KG1 (cell line): ENCODE measurements around the gene HID1.
"Not testable (repeated sequence)": the region's sequence is repeated elsewhere in the genome, so short reads cannot be mapped to it uniquely, and the experiment has no call there.

ENCODE experiments used
- DNase-seq: peaks from one replicate; lab custom pipeline; 2025; lab: John Stamatoyannopoulos, UW

The HID1 gene, protein sequence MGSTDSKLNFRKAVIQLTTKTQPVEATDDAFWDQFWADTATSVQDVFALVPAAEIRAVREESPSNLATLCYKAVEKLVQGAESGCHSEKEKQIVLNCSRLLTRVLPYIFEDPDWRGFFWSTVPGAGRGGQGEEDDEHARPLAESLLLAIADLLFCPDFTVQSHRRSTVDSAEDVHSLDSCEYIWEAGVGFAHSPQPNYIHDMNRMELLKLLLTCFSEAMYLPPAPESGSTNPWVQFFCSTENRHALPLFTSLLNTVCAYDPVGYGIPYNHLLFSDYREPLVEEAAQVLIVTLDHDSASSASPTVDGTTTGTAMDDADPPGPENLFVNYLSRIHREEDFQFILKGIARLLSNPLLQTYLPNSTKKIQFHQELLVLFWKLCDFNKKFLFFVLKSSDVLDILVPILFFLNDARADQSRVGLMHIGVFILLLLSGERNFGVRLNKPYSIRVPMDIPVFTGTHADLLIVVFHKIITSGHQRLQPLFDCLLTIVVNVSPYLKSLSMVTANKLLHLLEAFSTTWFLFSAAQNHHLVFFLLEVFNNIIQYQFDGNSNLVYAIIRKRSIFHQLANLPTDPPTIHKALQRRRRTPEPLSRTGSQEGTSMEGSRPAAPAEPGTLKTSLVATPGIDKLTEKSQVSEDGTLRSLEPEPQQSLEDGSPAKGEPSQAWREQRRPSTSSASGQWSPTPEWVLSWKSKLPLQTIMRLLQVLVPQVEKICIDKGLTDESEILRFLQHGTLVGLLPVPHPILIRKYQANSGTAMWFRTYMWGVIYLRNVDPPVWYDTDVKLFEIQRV

DNA sequence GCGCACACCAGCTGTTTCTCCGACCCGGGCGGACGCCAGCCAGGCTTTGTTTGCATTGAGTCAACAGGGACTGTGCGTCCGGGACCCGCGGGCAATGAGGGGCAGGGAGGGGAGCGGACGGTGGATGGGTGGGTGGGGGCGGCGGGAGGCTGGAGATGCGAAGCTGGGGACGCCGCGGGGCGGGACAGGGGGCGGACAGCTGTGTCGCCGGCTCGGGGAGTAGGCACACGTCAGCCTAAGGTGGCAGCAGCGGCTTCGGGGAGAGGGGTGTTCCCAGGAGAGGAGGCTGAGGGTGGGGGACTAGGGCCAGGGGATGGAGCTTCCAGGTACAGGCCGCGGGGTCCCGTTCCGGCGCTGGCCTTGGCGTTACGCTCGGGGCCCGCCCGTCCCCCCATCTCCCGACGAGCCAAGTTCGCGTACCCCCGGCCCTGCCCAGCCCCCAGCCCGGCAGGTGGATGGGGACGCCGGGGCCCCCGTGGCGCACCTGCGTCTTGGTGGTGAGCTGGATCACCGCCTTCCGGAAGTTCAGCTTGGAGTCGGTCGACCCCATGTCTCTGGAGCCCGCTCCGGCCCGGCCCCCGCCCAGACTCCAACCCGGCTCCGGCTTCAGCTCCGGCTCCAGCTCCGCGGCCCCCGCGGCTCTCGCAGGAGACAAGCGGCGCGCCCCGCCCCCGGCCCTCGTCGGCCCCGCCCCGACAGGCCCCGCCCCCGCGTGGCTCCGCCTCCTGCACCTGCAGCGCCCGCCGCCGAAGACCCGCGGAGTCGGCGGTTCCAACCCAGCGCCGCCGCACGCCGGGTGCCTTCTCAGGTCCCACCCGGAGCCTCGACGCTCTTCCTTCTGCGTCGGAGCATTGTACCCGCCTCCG is at the start of gene HID1:
HID1 (minus strand) TSS at position 653 of the 866 bp plus-strand sequence; CDS start at position 550, 103 bp downstream.
- DNase-seq, result no peak

GRCh38 chr17:75020331-75021110 is 48.0 kb upstream of the HID1 start:
- DNase-seq, result no peak

DNA sequence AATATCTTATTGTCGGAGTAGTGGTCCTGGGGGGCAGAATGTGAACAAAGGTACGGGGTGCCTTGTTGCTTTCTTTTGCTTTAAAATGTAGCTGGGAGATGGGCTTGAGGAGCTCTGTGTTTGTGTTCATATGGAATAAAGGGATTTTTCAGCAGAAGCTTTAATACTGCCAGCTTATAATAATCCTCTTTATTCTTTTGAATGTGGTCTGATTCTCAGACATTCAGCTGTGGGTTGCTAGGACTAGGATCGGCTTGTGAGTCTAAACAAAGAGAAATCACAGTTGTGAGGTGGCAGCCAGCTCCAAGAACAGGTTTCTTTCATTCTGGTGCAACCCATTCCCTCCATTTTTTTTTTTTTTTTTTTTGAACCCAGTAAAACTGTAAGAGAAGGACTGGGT is 47.2 kb upstream of the HID1 start:
- no peak for DNase-seq

DNA sequence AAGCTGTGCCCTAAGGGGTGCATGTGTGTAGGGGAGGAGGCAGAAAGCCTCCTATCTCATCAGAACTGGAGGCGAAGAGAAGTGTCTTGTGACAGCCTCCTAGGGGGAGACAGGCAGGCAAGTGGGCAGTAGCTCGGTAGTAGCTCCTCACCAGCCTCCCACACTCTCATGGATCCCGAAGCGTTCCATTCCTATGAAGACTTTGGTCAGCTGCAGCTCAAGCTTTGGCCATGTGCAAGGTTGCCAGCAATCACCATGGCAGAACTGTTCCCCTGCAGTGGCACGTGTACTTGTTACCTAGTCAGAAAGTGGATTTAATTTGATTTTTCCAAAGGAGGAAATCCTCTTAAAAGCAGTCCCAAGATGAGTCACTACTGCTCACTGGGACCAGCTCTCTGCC is 46.6 kb upstream of the HID1 start:
- DNase-seq, result no peak

- DNase-seq, result peak; percentile 56
These were observed 40.6 kb upstream of the HID1 start for GRCh38 chr17:75013092-75013559.

- peak; percentile 67 for DNase-seq
These were observed 40.0 kb upstream of the HID1 start, which contains the start of gene MRPL58 for GRCh38 chr17:75012346-75013091. Gene MRPL58 (plus strand): TSS chr17:75012670. CDS start chr17:75012687, 17 bp downstream.

DNA sequence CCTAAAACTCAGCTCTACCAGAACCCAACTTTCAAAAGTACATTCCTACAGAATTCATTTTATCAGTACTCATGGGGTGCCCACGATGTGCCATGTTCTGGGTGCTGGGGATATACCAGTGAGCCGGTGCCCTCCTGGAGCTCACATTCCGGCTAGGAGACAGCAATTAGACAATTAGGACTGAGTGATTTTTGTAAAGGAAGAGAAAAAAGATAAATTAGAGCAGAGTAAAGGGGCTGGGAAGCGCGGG is 39.5 kb upstream of the HID1 start:
- DNase-seq, result no peak

GRCh38 chr17:75011401-75012095 is 39.0 kb upstream of the HID1 start:
- no peak for DNase-seq

GRCh38 chr17:75010683-75011400 is 38.3 kb upstream of the HID1 start:
- no peak for DNase-seq

- no peak for DNase-seq
These were observed 36.7 kb upstream of the HID1 start for GRCh38 chr17:75009139-75009724.

- no peak for DNase-seq
These were observed 35.8 kb upstream of the HID1 start for GRCh38 chr17:75008373-75008772.

DNA sequence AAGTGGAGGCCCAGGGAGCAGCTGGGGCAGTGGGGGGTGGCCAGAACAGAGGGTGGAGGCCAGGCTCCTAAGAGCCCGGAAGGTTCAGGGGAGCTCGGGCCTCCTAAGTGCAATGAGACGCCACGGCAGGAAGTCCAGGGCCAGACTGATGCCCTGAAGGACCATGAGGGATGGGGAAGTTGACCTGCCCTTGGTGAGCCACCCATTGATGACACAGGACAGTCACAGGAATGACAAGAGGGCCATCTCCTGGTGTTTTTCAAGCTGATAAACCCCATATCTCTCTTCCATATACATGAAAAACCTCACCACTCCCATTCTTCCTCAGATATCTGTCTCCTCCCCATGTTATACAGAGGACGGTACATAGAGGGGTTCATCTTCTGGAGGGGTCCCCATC is 34.1 kb upstream of the HID1 start:
- no peak for DNase-seq

- DNase-seq, result not testable (repeated sequence)
These were observed 33.5 kb upstream of the HID1 start for GRCh38 chr17:75006084-75006483.

- no peak for DNase-seq
These were observed 32.7 kb upstream of the HID1 start for GRCh38 chr17:75005291-75005690.

GRCh38 chr17:75004371-75004770 is 31.8 kb upstream of the HID1 start:
- DNase-seq, result no peak

DNA sequence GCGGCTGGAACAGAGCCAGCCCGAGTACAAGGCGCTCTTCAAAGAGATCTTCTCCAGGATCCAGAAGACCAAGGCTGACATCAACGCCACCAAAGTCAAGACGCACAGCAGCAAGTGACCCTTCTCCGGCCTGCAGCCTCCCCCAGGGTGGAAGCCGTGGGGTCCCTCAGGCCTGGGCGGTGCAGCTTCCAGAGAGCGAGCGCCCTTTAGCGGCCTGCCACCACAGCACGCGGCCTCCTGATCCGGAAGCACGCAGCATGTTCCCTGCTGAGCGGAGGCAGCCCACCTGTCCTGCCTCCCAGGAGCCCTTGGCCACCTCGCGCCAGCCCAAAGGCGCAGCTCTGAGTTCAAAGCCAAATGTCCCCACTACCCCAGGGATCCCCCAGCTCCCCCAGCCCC is 31.4 kb upstream of the HID1 start:
- DNase-seq, result no peak

DNA sequence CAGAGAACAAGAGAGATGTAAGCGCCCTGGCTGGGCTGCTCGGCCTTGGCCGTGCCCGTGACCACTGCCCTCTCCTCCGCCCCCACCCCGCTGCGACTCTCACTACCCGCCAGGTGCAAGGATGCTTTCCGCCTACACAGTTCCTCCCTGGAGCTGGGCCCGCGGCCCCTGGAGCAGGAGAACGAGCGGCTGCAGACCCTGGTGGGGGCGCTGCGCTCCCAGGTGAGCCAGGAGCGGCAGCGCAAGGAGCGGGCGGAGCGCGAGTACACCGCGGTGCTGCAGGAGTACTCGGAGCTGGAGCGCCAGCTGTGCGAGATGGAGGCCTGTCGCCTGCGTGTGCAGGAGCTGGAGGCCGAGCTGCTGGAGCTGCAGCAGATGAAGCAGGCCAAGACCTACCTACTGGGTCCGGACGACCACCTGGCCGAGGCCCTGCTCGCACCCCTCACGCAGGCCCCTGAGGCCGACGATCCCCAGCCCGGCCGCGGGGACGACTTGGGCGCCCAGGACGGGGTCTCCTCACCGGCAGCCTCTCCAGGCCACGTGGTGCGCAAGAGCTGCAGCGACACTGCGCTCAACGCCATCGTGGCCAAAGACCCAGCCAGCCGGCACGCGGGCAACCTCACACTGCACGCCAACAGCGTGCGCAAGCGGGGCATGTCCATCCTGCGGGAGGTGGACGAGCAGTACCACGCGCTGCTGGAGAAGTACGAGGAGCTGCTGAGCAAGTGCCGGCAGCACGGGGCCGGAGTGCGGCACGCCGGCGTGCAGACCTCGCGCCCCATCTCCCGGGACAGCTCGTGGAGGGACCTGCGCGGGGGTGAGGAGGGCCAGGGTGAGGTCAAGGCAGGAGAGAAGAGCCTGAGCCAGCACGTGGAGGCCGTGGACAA is 30.8 kb upstream of the HID1 start:
- no peak for DNase-seq
